AG09309 (cell line): ENCODE results near the gene ZW10.

Experiments used
- DNase-seq: peaks from one replicate; pipeline ENCODE4 v3.0.0-alpha.2; 2010; ENCODE audit warnings: low read depth
- H3K4me3 ChIP-seq: 2 replicates; pipeline ENCODE4 v1.5.1; 2011; ENCODE audit warnings: mild to moderate bottlenecking, low read depth, low read length, moderate library complexity; ENCODE audit not compliant: control insufficient read depth
- TF ChIP-seq, protein P1 (sequence below): IDR thresholded peaks from 2 replicates; pipeline ENCODE4 v1.5.1; 2011; ENCODE audit warnings: mild to moderate bottlenecking, low read depth, low read length, inconsistent platforms; ENCODE audit not compliant: insufficient read depth, control insufficient read depth; ENCODE audit errors: missing control alignments

Gene ZW10

DNA sequence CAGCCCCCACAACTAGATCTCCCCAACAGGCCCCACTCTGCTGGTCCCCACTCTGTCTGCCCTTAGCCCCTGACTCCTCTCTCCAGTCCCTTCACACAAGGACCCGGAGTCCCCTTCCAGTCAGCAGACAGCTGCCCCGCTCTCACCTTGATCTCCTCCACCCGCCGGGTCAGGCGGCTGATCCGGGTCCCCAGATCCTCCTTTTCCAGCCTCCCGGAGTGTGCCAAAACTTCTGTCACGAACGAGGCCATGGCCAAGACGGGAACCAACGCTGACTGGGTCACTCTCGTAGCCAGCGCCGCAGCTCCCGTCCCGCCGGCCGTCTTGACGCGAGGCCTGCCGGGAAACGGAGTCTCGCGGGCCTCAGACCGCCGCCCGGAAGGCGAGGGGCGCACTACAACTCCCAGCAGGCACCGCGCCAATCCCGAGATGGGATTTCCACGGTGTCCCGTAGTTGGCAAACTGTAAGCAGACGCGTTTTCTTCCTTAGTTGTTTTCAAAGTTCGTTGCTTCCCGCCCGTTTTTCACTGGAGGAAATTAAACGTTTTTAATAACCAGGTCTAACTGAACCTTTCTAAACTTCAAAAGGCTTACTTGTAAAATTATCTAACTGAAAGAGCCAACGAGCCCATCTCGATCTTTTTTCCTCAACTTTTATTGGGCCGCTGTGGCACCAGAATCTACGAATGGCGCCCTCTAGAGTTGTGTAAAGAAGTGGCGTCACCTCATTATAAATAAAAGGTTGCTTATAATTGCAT, at the start of gene ZW10:
Gene ZW10 (minus strand): TSS at position 277 of the 758 bp plus-strand sequence. CDS start 26 bp downstream, at position 251.
- peak within 1 kb of the TSS; percentile 62 for H3K4me3 ChIP-seq
- peak; percentile 88 for DNase-seq
- TF ChIP-seq, protein P1, sequence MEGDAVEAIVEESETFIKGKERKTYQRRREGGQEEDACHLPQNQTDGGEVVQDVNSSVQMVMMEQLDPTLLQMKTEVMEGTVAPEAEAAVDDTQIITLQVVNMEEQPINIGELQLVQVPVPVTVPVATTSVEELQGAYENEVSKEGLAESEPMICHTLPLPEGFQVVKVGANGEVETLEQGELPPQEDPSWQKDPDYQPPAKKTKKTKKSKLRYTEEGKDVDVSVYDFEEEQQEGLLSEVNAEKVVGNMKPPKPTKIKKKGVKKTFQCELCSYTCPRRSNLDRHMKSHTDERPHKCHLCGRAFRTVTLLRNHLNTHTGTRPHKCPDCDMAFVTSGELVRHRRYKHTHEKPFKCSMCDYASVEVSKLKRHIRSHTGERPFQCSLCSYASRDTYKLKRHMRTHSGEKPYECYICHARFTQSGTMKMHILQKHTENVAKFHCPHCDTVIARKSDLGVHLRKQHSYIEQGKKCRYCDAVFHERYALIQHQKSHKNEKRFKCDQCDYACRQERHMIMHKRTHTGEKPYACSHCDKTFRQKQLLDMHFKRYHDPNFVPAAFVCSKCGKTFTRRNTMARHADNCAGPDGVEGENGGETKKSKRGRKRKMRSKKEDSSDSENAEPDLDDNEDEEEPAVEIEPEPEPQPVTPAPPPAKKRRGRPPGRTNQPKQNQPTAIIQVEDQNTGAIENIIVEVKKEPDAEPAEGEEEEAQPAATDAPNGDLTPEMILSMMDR = peak; percentile 82

GRCh38 chr11:113818426-113818825, 44.9 kb upstream of the ZW10 start:
- H3K4me3 ChIP-seq = no peak overlapping the region
- TF ChIP-seq, protein P1 = no peak
- DNase-seq = no peak

DNA sequence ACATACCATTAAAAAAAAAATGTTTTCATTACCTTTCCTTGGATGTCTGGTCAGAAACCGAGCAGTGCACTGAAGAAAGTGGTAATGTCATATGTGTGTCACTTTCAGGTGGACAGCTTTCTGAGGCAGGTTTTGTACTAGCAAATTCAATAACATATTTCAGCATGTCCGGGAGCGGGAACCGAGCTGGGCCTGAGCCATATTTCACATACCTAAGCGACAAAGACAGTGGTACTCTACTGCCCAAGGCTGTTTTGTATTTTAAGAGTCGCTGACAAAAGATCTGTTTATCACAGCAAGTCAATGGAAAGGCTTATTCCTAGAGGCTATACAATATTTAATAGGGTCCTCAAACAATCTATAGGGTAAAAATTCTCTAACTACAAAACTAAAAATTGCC, 44.1 kb upstream of the ZW10 start:
- no peak overlapping the region for H3K4me3 ChIP-seq
- no peak for DNase-seq
- TF ChIP-seq, protein P1 = no peak

- no peak for DNase-seq
- H3K4me3 ChIP-seq = no peak overlapping the region
- TF ChIP-seq, protein P1 = no peak
These were observed 43.7 kb upstream of the ZW10 start for GRCh38 chr11:113817162-113817561.

DNA sequence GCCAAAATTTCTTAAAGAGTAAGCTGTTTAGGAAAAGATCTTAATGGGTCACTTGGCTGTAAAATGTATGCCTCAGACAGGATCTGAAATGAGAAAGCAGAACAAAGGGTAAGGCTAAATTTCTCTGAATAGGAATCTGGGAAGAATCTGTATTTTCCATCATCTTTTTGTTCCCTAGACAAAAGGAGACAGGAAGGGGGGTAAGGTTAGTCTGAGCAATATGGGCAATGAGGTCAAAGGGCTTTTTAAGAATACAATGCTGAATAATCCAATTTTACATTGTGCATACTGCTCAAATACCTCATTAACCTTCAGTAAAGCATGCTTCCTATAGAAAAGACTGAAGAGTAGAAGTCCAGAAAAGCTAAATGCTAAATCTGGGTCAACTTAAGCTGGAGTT, 40.7 kb upstream of the ZW10 start:
- DNase-seq = no peak
- H3K4me3 ChIP-seq = no peak overlapping the region
- TF ChIP-seq, protein P1 = no peak

DNA sequence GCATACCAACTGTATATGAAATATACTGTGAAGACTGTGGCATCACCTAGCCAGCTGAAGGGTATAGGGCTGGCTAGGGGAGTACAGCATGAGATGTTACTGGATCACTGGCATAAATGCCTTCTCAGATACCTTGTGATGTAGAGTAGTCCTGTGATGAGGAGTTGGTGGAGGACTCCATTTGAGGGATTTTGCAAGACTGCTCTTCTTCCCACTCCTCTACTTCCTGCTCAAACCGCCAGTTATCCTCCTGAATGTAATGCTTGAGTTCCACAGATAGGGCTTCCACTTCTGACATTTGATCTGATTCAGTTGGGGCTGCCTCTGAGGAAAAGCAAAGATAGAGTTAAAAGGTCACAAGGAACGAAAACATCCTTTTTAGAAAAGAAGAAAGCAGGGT, 35.4 kb upstream of the ZW10 start:
- H3K4me3 ChIP-seq = no peak overlapping the region
- no peak for DNase-seq
- TF ChIP-seq, protein P1 = no peak
